Germinal center (tissue), 1 donor: ENCODE measurements around the gene ACKR2.

ENCODE experiments used
- DNase-seq: peaks from one replicate; pipeline ENCODE4 v3.0.0; 2012; ENCODE audit warnings: mixed read lengths, low spot score

ACKR2 gene

DNA sequence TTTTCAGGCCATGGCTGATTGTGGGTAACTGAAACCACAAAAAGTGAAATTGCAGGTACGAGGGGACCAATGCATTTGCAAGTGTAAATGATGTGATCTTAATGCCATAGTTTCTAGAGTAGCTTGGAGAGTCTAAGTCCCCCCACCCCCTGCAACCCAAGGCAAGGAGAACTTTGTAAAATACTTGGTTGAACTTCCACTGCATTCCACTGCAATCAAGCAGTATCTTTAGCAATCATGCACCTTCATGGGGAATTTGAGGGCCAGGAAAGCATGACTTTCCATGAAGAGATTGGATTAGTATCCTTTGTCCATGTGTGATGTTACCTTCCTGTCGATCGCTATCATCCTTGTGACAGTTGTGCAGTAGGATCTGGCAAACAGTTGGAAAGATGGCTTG is 77.8 kb downstream of the ACKR2 start:
- no peak for DNase-seq

DNA sequence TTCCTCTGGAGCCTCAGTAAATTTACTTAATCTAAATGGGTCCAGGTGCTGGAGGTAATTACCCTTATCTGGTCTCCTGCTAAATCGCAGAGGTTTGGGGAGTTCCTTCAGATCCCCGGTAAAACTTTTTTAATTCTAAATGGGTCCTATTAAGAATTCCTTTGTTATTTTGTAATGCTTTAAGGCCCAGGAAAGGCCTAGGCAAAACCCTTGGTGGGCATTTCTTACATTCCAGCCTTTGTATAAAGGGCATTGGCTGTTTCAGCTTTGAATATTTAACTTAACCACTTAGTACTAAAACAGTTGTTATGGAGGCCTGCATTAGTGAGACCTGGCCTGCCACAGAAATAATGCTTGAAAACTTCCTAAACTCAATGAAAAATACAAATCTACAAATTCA is 81.8 kb downstream of the ACKR2 start:
- no peak for DNase-seq

DNA sequence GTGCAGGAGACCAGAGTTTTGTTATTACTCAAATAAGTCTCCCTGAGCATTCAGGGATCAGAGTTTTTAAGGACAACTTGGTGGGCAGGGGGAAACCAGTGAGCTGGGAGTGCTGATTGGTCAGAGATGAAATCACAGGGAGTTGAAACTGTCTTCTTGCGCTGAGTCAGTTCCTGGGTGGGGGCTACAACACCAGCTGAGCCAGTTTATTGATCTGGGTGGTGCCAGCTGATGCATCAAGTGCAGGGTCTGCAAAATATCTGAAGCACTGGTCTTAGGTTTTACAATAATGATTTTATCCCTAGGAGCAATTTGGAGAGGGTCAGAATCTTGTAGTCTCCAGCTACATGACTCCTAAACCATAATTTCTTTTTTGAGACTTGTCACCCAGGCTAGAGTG is 82.9 kb downstream of the ACKR2 start:
- no peak for DNase-seq

DNA sequence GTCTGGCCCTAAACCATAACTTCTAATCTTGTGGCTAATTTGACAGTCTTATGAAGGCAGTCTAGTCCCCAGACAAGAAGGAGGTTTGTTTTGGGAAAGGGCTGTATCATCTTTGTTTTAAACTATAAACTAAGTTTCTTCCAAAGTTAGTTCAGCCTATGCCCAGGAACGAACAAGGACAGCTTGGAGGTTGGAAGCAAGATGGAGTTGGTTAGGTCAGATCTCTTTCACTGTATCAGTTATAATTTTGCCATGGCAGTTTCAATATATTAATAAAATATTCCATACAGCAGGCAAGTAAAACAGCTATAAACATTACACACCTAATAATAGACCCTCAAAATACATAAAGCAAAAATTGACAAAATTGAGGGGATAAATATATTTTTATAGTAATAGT is 83.6 kb downstream of the ACKR2 start:
- no peak for DNase-seq

DNA sequence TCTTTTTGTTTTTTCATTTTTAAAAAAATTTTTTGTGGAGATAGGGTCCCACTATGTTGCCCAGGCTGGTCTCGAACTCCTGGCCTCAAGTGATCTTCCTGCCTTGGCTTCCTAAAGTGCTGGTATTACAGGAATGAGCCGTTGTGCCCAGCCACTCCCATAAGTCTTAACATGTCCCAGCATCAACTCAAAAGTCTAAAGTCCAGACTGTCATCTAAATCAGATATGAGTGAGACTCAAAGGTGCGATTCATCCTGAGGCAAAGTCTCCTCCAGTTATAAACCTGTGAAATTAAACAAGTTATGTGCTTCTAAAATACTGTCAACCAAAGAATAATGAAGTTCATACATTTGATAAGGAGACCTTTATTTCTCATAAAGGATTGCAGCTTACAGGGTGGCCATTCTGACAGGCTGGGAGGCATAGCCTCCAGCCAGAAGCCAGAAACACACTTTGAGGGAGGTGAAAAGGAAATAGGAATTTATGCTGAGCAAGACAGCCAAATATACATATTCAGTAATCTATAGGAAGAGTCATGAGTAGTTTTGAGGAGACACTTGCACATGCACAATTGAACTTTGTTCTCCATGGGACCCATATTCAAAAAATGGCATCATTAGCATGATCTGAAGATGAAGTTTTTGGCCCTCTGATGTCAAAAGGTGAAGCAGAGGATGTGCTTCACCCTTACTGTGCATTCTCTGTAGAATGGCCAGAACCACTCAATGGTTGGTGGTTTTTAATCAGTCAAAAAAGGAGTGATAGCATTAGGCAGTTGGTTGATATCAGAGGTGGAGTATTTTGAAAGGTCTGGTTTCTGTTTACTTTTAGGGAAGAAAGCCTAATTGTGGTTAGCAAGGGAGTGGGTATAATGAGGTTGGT is 85.7 kb downstream of the ACKR2 start:
- DNase-seq: no peak

DNA sequence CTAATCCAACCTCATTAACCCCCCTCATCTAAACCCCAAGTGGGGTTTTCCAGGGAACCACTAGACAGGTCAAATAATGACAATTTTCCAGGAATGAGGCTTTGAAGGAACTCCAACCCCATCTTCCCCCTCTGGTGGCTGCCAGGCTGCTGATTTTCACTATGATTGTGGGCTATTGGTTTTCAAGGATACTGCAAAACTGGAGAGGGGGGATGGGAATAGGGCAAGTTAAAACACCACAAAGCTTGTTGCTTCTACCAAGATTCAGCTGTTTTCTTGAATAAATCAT is 86.3 kb downstream of the ACKR2 start:
- no peak for DNase-seq

DNA sequence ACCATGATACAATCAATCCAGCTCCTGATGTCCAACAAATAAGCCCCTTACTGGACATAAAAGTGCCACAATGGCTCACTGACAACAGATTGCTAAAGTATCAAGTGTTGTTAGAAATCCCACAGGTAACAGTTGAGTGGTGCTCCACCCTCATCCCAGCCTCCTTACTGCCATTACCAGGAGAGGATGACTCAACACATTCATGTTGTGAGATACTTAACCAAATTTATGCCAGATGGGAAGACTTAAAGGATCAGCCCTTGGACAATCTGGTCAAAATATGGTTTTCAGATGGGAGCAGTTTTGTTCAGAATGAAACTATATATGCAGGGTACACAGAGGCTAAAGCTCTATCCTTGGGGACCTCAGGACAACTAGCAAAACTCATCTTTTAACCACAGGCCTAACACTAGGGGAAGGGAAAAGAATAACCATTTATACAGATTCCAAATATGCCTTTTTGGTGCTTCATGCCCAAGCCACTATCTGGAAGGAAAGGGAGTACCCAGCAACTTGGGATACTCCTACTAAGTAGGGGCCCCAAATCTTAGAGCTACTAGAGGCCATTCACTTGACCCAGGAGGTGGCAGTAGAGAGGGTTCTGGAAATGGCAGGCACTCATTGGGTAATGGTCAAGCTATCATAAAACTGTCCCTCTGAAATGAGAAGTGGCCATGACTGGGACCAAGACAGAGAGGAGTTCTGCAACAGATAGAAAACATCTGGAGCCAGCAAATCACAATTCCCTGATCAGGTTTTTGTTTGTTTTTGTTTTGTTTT is 89.8 kb downstream of the ACKR2 start:
- DNase-seq: no peak

DNA sequence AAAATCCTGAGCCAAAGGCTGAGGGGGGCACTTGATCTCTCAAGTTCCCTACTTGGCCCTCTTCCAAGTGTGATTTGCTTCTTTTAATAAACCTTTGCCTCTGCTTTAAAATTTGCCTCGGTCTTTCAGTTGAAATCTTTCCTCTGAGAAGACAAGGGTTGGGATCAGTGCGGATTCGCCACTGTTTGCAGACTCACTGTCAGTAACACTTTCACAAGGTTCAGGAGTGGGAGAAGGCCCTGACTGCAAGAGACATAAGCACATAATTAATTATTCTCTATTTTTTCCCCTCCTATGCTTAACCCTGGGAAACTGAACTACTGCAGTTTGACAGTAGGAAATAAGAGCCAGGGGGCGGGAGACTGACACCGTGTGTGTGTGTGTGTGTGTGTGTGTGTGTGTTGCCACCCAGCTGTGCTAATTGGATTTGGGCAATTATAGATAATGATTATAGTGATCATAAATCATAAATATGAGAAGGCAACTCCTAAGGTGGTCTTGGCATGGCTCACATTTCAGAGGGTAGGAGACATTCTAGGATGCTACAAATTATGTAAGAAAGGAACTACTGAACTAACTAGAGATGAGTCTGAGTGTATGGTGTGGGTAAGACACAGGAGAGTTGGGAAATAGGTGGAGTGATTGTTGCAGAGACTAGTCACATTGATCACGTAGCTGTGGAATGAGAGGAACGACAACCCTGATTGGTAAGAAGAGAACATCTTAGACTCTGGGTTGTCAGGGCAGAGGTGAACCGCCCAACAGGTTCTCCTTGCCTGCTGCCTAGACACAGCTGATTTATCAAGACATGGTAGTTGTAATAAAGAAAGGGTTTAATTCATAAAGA is 91.2 kb downstream of the ACKR2 start:
- no peak for DNase-seq

DNA sequence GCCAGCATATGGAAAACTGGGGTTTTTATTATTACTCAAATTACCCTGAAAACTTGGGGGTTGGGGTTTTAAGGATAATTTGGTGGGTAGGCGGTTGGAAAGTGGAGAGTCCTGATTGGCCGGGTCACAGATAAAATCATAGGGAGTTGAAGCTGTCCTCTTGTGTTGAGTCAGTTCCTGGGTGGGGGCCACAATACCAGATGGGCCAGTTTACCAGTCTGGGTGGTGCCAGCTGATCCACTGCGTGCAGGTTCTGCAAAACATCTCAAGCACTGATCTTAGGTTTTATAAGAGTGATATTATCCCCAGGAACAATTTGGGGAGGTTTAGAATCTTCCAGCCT is 91.8 kb downstream of the ACKR2 start:
- DNase-seq: no peak

DNA sequence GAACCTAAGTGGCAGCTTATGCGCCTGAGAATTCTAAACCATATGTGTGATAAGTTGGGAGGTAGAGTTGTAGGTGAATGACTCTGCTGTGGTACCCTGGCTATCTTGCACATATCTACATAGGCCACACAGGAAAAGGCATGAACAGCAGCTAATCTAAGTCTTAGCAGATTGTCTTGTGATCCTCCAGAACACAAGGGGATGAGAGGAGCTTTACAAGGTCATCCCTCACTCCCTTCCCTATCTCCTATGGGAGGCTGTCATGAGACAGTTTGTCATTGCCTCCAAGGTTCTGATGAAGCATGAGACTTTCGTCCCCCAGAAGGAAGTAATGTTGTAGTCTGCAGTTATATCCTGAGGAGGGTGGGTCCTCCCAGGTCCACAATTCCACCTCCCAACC is 93.0 kb downstream of the ACKR2 start:
- DNase-seq: no peak

DNA sequence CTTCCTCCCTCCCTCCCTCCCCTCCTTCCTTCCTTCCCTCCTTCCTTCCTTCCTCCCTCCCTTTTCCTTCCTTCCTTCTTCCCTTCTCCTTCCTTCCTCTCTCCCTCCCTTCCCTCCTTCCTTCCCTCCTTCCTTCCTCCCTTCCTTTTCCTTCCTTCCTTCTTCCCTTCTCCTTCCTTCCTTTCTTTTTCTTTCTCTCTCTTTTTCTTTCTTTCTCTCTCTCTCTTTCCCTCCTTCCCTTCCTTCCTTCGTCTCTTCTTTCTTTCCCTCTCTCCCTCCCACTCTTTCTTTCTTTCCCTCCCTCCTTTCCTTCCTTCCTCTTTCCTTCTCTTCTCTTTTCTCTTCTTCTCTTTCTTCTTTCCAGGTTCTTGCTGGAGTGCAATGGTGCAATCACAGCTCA is 94.8 kb downstream of the ACKR2 start:
- DNase-seq: no peak

DNA sequence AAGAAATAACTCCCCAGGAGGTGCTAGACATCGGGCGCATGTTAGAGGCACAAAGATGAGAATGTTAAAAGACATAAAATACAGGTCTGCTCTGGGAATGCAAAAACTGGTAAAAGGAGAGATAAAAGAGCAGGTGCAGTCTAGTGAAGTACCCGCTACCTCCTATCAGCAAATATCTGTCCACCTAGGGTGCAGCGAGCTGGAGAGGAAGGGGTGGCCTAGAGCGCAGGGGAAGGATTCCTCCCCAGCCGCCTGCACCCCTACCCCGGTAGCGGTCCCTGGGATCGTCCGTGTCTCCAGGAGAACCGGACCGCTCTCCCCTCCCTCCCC is 96.5 kb downstream of the ACKR2 start:
- DNase-seq: no peak

DNA sequence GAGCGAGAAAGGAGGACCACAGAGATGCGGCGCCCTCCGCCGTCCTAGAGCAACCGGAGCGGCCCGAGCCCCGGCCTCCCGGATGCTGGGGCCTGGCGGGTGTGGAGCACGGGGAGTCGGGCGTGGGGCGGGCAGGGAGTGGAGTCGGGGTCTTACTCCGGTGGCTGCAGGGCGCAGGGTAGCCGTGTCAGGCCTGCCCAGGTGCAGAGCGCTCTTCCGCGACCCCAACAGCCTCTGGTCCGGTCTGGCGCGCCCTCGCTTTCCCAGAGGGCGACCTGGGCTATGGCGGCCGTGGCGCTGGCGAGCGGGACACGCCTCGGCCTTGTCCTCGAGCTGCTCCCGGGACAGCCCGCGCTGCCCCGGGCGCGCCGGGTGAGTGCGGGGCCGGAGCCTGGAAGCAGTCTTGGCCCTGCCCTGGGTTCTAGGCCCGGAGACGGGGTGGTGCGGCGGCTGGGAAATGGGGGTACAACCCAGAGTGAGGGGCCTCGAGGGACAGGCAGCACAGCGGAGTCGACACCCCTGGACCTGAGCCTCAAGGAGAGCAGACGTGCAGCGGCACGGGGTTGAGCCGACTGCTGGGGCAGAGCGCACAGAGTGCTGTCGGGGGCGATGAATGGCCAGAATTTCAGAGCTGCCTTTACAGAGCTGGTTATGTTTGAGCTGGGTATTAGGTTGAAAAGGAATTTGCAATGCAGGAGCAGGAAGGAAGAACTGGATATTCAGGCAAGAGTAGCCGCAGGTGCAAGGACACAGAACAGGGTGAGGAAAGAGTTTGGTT is 97.0 kb downstream of the ACKR2 start, which contains the start of gene ZNF662:
Gene ZNF662, plus strand, starts transcription at position 73 of the 778 bp plus-strand sequence. CDS start 1,973 bp downstream, outside the sequence.
- DNase-seq: no peak

DNA sequence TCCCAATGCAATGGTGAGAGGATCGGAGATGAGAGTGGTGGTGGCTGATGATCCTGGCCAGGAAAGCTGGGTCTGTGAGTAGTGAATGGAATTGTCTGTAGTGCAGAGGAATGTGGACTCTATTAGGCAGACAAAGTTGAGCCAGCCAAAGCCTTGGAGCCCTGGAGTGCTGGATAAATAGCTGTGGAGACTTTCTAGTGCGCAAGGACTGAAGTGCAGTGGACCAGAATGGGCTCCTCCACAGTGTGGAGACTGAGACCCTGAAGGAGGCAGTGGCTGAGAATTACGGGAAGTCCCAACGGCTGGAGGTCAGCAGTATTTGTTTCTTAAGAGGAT is 97.6 kb downstream of the ACKR2 start:
- no peak for DNase-seq

DNA sequence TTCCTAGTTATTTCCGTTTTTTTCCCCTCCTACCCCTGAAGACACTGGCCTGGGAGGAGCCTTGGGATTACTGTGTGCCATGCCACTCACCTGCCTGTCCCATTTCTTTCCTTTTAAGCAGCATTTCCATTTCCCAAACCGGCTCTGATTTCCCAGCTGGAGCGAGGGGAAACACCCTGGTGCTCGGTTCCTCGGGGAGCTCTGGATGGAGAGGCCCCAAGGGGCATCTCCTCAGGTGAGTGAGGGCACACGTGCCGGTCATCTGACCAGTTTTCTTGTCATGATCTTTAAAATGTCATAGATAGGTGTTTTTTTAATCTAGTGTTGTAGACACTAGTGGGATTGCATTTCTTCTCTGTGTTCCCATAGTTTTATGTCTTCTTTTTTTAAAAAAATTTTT is 99.4 kb downstream of the ACKR2 start:
- no peak for DNase-seq

DNA sequence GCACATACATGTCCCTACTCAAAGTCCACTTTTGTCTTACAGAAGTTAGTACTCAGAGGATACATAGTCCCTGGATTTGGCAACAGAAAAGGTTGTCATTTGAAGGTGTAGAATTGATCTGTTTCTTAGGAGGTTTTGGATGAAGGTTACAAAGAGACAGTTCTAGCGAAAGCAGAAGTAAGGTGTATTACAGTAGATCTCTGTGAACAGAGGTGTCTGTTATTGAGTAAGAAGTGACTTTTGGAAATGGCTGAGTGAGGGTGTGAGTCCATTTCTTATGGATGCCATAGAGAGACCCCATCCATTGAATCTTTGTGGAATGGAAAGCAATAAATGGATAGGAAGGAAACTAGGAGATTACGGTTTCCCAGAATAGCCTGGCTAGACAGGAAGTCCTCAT is 102.3 kb downstream of the ACKR2 start:
- DNase-seq: no peak

DNA sequence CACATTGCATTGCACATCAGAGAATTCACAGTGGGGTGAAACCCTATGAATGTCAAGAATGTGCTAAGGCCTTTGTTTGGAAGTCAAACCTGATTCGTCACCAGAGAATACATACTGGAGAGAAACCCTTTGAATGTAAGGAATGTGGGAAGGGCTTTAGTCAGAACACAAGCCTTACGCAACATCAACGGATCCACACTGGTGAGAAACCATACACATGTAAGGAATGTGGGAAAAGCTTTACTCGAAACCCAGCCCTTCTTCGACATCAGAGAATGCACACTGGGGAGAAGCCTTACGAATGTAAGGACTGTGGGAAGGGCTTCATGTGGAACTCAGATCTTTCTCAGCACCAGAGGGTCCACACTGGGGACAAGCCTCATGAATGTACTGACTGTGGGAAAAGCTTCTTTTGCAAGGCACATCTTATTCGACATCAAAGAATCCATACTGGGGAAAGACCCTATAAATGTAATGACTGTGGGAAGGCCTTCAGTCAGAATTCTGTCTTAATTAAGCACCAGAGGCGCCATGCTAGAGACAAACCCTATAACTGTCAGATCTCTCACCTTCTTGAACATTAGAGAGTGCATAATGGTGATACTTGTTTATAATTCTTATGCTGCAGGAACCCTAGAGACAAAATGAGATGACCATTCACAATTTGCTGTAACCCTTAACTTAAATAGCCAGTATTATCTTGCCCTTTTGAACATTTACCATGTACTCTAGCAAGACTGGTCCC is 105.7 kb downstream of the ACKR2 start:
- no peak for DNase-seq
